ENCODE results near the gene CGA. TPM values are rescaled to one million over a fixed set of nuclear protein-coding genes. Genes with fewer than 3 reads are reported as not detected.

CGA gene
- total RNA-seq, 6 experiments from 2014 or later: not detected

DNA sequence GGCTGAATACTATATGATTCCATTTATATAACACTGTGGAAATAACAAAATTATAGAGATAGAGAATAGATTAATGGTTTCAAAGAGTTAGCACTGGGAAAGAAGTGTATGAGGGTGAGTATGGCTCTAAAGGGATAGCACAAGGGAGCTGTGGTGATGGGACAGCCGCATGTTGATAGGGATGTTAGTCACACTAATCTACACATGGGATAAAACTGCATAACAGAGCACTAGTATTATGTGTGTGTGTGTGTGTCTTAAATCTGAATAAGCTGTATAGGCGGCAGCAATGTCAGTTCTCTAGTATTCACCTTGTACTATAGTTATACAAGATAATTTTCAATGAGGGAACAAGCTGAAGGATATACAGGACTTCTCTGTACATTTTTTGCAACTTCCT, 5.8 kb downstream of the CGA start:
- ATAC-seq (no peak), DNase-seq (no peak)
- Histone ChIP-seq H3K4me3 (no peak overlapping the region), H3K4me1 (no peaks in the 10 kb centered on the region), H3K27ac (no peak overlapping the region), H3K9me3 (no peaks in the 10 kb centered on the region), H3K36me3 (no peaks in the 10 kb centered on the region), H3K27me3 (no peaks in the 10 kb centered on the region)
- no peak for TF ChIP-seq POLR2A (IDR thresholded peaks at IDR 0.05)
- TF ChIP-seq, protein P1, sequence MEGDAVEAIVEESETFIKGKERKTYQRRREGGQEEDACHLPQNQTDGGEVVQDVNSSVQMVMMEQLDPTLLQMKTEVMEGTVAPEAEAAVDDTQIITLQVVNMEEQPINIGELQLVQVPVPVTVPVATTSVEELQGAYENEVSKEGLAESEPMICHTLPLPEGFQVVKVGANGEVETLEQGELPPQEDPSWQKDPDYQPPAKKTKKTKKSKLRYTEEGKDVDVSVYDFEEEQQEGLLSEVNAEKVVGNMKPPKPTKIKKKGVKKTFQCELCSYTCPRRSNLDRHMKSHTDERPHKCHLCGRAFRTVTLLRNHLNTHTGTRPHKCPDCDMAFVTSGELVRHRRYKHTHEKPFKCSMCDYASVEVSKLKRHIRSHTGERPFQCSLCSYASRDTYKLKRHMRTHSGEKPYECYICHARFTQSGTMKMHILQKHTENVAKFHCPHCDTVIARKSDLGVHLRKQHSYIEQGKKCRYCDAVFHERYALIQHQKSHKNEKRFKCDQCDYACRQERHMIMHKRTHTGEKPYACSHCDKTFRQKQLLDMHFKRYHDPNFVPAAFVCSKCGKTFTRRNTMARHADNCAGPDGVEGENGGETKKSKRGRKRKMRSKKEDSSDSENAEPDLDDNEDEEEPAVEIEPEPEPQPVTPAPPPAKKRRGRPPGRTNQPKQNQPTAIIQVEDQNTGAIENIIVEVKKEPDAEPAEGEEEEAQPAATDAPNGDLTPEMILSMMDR (IDR thresholded peaks at IDR 0.05): no peak
- intact Hi-C loops (cut with DNase I): no loop called here
- WGBS (ENCODE audit: insufficient coverage, low coverage, low lambda C conversion rate, missing lambda C conversion rate): 87% methylated on average over 2 of the region's 2 CpGs

DNA sequence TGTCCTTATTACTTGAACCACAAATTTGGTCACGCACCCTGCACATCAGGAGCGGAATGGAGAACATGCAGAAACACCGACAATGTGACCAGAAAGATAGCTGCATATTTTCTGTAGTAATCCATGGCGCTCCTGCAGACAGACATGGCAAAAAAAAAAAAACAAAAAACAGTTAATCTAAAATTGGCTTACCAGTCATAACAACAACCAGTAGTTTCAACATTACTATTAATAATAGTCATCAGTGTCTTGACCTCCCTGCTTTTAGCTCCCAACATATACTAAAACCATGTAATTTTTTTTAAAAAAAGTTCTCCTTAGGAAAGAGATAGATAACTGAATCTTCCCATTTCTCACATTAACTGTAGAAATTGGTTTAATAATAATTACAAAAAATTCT, 6.8 kb downstream of the CGA start:
- no peaks in the 10 kb centered on the region for H3K27me3 ChIP-seq
- DNase-seq (no peak), ATAC-seq (no peak)
- WGBS (ENCODE audit: insufficient coverage, low coverage, low lambda C conversion rate, missing lambda C conversion rate): 82% methylated on average over 4 of the region's 4 CpGs
- H3K27ac ChIP-seq: no peak overlapping the region
- TF ChIP-seq POLR2A (IDR thresholded peaks at IDR 0.05): no peak
- TF ChIP-seq, protein P1 (IDR thresholded peaks at IDR 0.05): no peak
- H3K4me3 ChIP-seq: no peak overlapping the region
- H3K9me3 ChIP-seq: no peaks in the 10 kb centered on the region
- H3K4me1 ChIP-seq: no peaks in the 10 kb centered on the region
- no peaks in the 10 kb centered on the region for H3K36me3 ChIP-seq
- intact Hi-C loops (cut with DNase I): no loop called here

DNA sequence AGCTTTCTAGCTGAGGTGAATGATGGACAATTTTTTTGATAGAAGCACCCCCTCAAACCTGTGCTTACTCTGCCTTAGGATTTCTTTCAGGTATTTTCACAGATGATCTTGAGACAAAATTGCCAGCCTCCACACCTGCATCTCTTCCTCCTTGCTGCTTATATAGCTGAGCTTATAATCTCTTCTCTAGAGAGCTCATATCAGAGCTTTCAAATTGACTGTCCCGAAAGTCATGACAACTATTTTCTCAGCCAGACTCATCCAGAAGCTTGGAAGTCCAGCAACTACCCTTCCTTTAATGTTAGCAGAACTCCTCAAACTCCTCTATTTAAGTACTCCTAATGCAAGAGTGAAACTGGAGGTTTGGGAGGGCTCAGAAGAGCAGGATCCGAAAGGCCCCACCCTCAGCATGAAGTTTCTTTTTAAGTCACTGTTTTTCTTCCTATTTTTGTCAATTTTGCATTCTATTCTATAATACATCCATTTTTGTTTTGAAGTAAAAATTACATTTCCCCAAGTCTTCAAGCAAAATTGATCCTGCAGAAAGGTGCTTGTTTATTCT, 12.7 kb downstream of the CGA start:
- 57% methylated on average over 2 of the region's 2 CpGs for WGBS (ENCODE audit: insufficient coverage, low coverage, low lambda C conversion rate, missing lambda C conversion rate)

DNA sequence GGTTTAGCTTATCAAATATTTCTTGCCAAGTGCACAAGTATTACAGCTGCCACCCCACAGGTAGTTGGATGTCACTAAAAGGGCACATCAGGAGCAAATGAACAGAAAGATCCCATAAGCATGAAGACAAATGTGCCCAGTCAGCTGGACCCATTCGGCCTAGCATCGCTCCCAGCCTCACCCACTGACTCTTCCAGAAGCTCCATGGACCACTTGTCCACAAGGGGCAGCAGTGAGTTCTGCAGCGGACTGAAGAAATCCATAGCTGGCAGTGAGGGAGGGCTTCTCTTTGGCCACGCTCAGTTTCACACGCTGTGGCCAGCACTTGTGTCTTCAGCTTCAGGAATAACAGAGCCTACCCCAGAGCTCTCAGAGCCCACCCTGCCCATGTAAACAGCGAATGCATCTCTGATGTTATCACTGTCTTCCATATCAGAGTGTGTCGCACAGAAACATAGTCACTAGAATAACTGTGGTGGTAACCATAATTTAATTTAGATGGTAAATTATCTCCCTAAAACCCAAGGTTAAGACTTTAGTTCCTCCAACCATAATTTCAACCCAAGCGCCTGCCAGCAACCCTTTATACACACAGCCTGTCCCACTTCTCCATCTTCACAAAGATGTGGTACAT, 15.8 kb downstream of the CGA start:
- H3K4me1 ChIP-seq: no peaks in the 10 kb centered on the region
- ATAC-seq: peak; percentile 96 to 99 (median 96)
- H3K27ac ChIP-seq: no peak overlapping the region
- TF ChIP-seq, protein P1 (IDR thresholded peaks at IDR 0.05): peak; percentile 56 to 95 (median 93)
- TF ChIP-seq POLR2A (IDR thresholded peaks at IDR 0.05): no peak
- H3K27me3 ChIP-seq: no peaks in the 10 kb centered on the region
- peak; percentile 62 to 74 (median 68) for DNase-seq
- no peak overlapping the region for H3K4me3 ChIP-seq
- intact Hi-C loops (cut with DNase I): no loop called here
- H3K9me3 ChIP-seq: no peaks in the 10 kb centered on the region
- H3K36me3 ChIP-seq: no peaks in the 10 kb centered on the region
- 30% methylated on average over 8 of the region's 8 CpGs for WGBS (ENCODE audit: insufficient coverage, low coverage, low lambda C conversion rate, missing lambda C conversion rate)

More for the DNA sequence above, 12.7 kb downstream of the CGA start:
- H3K4me3 ChIP-seq: no peak overlapping the region
- no peaks in the 10 kb centered on the region for H3K4me1 ChIP-seq
- H3K9me3 ChIP-seq: no peaks in the 10 kb centered on the region
- no peaks in the 10 kb centered on the region for H3K36me3 ChIP-seq
- ATAC-seq (no peak), DNase-seq (no peak)
- H3K27me3 ChIP-seq: no peaks in the 10 kb centered on the region
- TF ChIP-seq POLR2A (IDR thresholded peaks at IDR 0.05): no peak
- TF ChIP-seq, protein P1 (IDR thresholded peaks at IDR 0.05): no peak
- intact Hi-C loops (cut with DNase I): no loop called here
- H3K27ac ChIP-seq: no peak overlapping the region

Data from right lobe of liver (tissue), 6 donors.